K562 (cell line): ENCODE measurements around the gene DNAJC2. TPM values are rescaled to one million over a fixed set of nuclear protein-coding genes. Genes with fewer than 3 reads are reported as not detected.

Source experiments
- ELF2 ChIP-seq: fragments of 250-450 bp; sonication (Bioruptor Pico); IDR thresholded peaks from 2 replicates; pipeline ENCODE4 v1.5.0; 2021; ENCODE audit warnings: mild to moderate bottlenecking
- HDAC8 ChIP-seq: fragments of 450-650 bp; IDR thresholded peaks from 2 replicates; pipeline ENCODE4 v1.6.1; 2016; ENCODE audit warnings: mild to moderate bottlenecking, missing genetic modification characterization, moderate library complexity, missing compliant biosample characterization
- HNRNPUL1 ChIP-seq: fragments of 200-400 bp; formaldehyde crosslinking; IDR thresholded peaks from 2 replicates; pipeline ENCODE4 v1.6.1; 2017; ENCODE audit warnings: low read length
- MIER1 ChIP-seq: fragments of 450-650 bp; IDR thresholded peaks from 2 replicates; pipeline ENCODE4 v1.6.1; 2016; ENCODE audit warnings: antibody characterized with exemption, mild to moderate bottlenecking, low read depth
- NBN ChIP-seq: fragments of 450-650 bp; IDR thresholded peaks from 2 replicates; pipeline ENCODE4 v1.6.1; 2016; ENCODE audit warnings: low read depth, mild to moderate bottlenecking
- NR0B1 ChIP-seq: fragments of 450-650 bp; IDR thresholded peaks from one replicate; pipeline ENCODE4 v1.6.1; 2018; ENCODE audit warnings: mild to moderate bottlenecking, moderate library complexity; ENCODE audit not compliant: partially characterized antibody
- PATZ1 ChIP-seq: fragments of 250-450 bp; sonication (Bioruptor Pico); IDR thresholded peaks from 2 replicates; pipeline ENCODE4 v1.5.0; 2020; ENCODE audit warnings: mild to moderate bottlenecking, borderline replicate concordance
- PHTF2 ChIP-seq: fragments of 250-450 bp; sonication (Bioruptor Pico); IDR thresholded peaks from 2 replicates; pipeline ENCODE4 v1.5.0; 2021; ENCODE audit warnings: mild to moderate bottlenecking
- RBM25 ChIP-seq: fragments of 200-400 bp; formaldehyde crosslinking; IDR thresholded peaks from 2 replicates; pipeline ENCODE4 v1.6.1; 2018; ENCODE audit warnings: low read length, low read depth, moderate library complexity; ENCODE audit not compliant: severe bottlenecking
- SFPQ ChIP-seq: fragments of 200-400 bp; formaldehyde crosslinking; IDR thresholded peaks from 2 replicates; pipeline ENCODE4 v1.6.1; 2017; ENCODE audit warnings: mild to moderate bottlenecking, low read depth, low read length, moderate library complexity
- SNIP1 ChIP-seq: fragments of 450-650 bp; IDR thresholded peaks from 2 replicates; pipeline ENCODE4 v1.7.1; 2017; ENCODE audit warnings: low read depth, mild to moderate bottlenecking
- SREBF2 ChIP-seq: sonication (generic); formaldehyde crosslinking; IDR thresholded peaks from 2 replicates; pipeline ENCODE4 v1.4.0; 2020; ENCODE audit warnings: mild to moderate bottlenecking, missing genetic modification reagents
- SRSF9 ChIP-seq: fragments of 200-400 bp; formaldehyde crosslinking; IDR thresholded peaks from 2 replicates; pipeline ENCODE4 v1.6.1; 2017; ENCODE audit warnings: low read depth, low read length, borderline replicate concordance
- TGIF2 ChIP-seq: sonication (generic); formaldehyde crosslinking; IDR thresholded peaks from 2 replicates; pipeline ENCODE4 v1.8.1; 2022; ENCODE audit warnings: mild to moderate bottlenecking, missing genetic modification reagents, moderate library complexity
- ZNF311 ChIP-seq: fragments of 250-450 bp; sonication (Bioruptor Pico); IDR thresholded peaks from 2 replicates; pipeline ENCODE4 v1.4.0; 2020; ENCODE audit warnings: mild to moderate bottlenecking, moderate library complexity
- ZNF395 ChIP-seq: fragments of 200-800 bp; sonication (Bioruptor generic); IDR thresholded peaks from 2 replicates; pipeline ENCODE4 v1.6.1; 2017; ENCODE audit warnings: missing genetic modification characterization, missing compliant biosample characterization
- ZNF445 ChIP-seq: fragments of 250-450 bp; sonication (Bioruptor Pico); IDR thresholded peaks from 2 replicates; pipeline ENCODE4 v1.4.0; 2020; ENCODE audit warnings: low read depth, mild to moderate bottlenecking, moderate library complexity
- ZNF512 ChIP-seq: IDR thresholded peaks from 2 replicates; pipeline ENCODE4 v1.6.1; 2016; ENCODE audit warnings: missing genetic modification characterization, missing compliant biosample characterization
- ZNF717 ChIP-seq: fragments of 250-450 bp; sonication (Bioruptor Pico); IDR thresholded peaks from 2 replicates; pipeline ENCODE4 v1.5.0; 2021
- polyA plus RNA-seq, 8 experiments: library from polyadenylated mRNA; depleted of rRNA in 4 of 8; stranded (reverse) in 5 of 8; unstranded in 3 of 8; fragments of >200 nt; fragmentation: Nextera tagmentation in 2 of 8; fragmentation: Illumina TruSeq in 1 of 8; extraction: Ambion mirVana in 2 of 8; extraction: Trizol in 1 of 8; gene quantifications; 2 replicates each; pipeline versions ENCODE4 v1.2.1 to v1.2.3, GENCODE V29; 2011 to 2014; ENCODE audit warnings: inconsistent platforms in 1 of 8, missing spikeins in 1 of 8
- total RNA-seq, 7 experiments: library from RNA; depleted of rRNA in 6 of 7; stranded (reverse); fragments of >200 nt in 6 of 7; fragmentation: Illumina TruSeq in 2 of 7; extraction: Trizol in 2 of 7; gene quantifications; 2 replicates each; pipeline versions ENCODE4 v1.2.1 to v1.2.3, GENCODE V29; 2011 to 2021; ENCODE audit warnings: low replicate concordance in 1 of 7

DNAJC2 gene
- total and polyA plus RNA-seq, 9 of the 15 experiments (the other 6 are each of a cell fraction or from before 2014, with no cell fraction given), result 40.2 to 157 (median 92.1) TPM

- TF ChIP-seq ZNF512 (tag), result no peak
- TF ChIP-seq NBN, result no peak
- TF ChIP-seq MIER1, result no peak
- TF ChIP-seq HDAC8, result no peak; the same call in 1 of the 2 replicates
- no peak for TF ChIP-seq ZNF717 (CRISPR knock-in tag)
- TF ChIP-seq ZNF395 (CRISPR knock-in tag), result peak; percentile 58; the same call in 1 of the 2 replicates
- TF ChIP-seq SRSF9, result no peak
- no peak for TF ChIP-seq SFPQ
- TF ChIP-seq ZNF311 (CRISPR knock-in tag), result no peak
- no peak for TF ChIP-seq TGIF2
- TF ChIP-seq RBM25, result no peak
- TF ChIP-seq HNRNPUL1, result no peak
- TF ChIP-seq PHTF2 (CRISPR knock-in tag), result no peak
- TF ChIP-seq PATZ1 (CRISPR knock-in tag), result no peak
- TF ChIP-seq NR0B1, result no peak
- no peak for TF ChIP-seq SREBF2 (CRISPR knock-in tag)
- TF ChIP-seq ELF2, result peak; percentile 97
- TF ChIP-seq ZNF445 (CRISPR knock-in tag), result no peak
- TF ChIP-seq SNIP1, result peak; percentile 47; the same call in 1 of the 2 replicates
Observed at GRCh38 chr7:103344453-103345149, at the start of gene DNAJC2 (continued).
